ENCODE measurements around the gene KCNMA1.

- TF ChIP-seq, protein P1, sequence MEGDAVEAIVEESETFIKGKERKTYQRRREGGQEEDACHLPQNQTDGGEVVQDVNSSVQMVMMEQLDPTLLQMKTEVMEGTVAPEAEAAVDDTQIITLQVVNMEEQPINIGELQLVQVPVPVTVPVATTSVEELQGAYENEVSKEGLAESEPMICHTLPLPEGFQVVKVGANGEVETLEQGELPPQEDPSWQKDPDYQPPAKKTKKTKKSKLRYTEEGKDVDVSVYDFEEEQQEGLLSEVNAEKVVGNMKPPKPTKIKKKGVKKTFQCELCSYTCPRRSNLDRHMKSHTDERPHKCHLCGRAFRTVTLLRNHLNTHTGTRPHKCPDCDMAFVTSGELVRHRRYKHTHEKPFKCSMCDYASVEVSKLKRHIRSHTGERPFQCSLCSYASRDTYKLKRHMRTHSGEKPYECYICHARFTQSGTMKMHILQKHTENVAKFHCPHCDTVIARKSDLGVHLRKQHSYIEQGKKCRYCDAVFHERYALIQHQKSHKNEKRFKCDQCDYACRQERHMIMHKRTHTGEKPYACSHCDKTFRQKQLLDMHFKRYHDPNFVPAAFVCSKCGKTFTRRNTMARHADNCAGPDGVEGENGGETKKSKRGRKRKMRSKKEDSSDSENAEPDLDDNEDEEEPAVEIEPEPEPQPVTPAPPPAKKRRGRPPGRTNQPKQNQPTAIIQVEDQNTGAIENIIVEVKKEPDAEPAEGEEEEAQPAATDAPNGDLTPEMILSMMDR (IDR thresholded peaks at IDR 0.05), result no peak
- TF ChIP-seq POLR2A (IDR thresholded peaks at IDR 0.05) (no peak), POLR2AphosphoS5 (IDR thresholded peaks at IDR 0.05) (no peak), EP300 (IDR thresholded peaks at IDR 0.05) (no peak)
Measured at GRCh38 chr10:77068272-77068671, 569.3 kb downstream of the KCNMA1 start.
